GM10248 (cell line): Measurements from ENCODE around the gene ROBO1.

Source experiments
- CTCF ChIA-PET: fragments of 300-600 bp; sonication (Branson Sonifier 250); formaldehyde crosslinking; extraction: SDS; loops from one replicate; lab custom pipeline; 2021; ENCODE audit warnings: antibody characterized with exemption; lab: Yijun Ruan, JAX
- POLR2A ChIA-PET: fragments of 350-650 bp; sonication (Branson Sonifier 250); formaldehyde crosslinking; extraction: SDS; loops from one replicate; lab custom pipeline; 2020; ENCODE audit warnings: antibody characterized with exemption; lab: Yijun Ruan, JAX
- DNase-seq: peaks from one replicate; pipeline ENCODE4 v3.0.0; 2012; ENCODE audit errors: extremely low spot score
- CTCF ChIP-seq: IDR thresholded peaks from 2 replicates; pipeline ENCODE4 v1.5.1; 2012; ENCODE audit warnings: mild to moderate bottlenecking, low read depth; ENCODE audit errors: extremely low read depth, missing control alignments, control extremely low read depth

Gene ROBO1

DNA sequence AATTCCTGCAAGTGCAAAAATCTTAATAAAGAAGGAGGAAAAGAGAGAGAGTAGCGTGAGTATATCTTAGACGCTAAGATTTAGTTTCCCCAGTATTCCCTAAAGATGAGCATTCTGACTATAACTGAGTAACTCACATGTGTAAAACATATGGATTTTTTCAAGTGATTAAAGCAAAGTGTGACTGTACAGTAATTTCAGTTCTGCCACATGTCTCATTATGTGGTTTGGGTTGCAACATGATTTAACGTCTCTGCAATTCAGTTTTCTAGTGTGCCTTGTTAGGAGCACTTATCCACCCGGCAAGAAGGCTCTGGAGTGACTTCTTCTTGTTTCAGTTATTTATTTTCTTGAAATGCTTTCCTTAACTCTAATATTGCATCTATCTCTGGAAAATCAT is 514.1 kb downstream of the ROBO1 start:
- ChIA-PET CTCF (no interaction called here), POLR2A (no interaction called here)
- no peak for TF ChIP-seq CTCF
- no peak for DNase-seq

GRCh38 chr3:79253271-79253670 is 514.5 kb downstream of the ROBO1 start:
- ChIA-PET POLR2A (no interaction called here), CTCF (no interaction called here)
- DNase-seq = no peak
- TF ChIP-seq CTCF = no peak

DNA sequence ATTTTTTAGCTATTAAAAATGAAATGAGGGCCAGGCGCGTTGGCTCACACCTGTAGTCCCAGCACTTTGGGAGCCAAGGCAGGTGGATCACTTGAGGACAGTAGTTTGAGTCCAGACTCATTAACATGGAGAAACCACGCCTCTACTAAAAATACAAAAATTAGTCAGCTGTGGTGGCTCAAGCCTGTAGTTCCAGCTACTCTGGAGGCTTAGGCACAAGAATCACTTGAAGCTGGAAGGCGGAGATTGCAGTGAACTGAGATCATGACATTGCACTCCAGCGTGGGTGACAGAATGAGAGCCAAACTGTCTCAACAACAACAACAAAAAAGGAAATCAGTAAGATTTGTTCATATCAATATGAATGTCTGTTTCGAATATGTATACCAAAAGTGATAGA is 517.1 kb downstream of the ROBO1 start:
- DNase-seq = no peak
- TF ChIP-seq CTCF = no peak
- CTCF ChIA-PET = interaction anchor here (1.5 kb wide), 1 partner anchor 12 kb away, joined by 4 read pairs; no protein-coding TSS in a partner anchor
- POLR2A ChIA-PET = no interaction called here

- DNase-seq = no peak
- CTCF ChIA-PET = interaction anchor here (1.5 kb wide), 1 partner anchor 13 kb away, joined by 4 read pairs; no protein-coding TSS in a partner anchor
- no peak for TF ChIP-seq CTCF
- POLR2A ChIA-PET = no interaction called here
Measured at GRCh38 chr3:79249701-79250100, 518.1 kb downstream of the ROBO1 start.

DNA sequence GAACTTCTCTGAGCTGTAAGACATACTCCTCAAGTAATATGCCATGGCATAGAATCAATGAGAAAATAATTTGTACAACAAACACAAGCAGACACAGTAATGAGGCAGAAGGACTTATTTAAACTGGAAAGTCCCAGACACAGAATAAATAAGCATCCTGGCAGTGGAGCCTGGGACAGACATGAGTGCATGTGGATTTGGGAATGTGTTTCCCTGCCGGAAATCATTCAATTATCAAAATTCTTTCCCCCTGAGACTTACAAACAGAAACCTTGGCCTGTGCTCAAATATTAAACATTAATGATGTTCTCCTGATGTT is 520.1 kb downstream of the ROBO1 start:
- POLR2A ChIA-PET = no interaction called here
- no peak for TF ChIP-seq CTCF
- DNase-seq = no peak
- CTCF ChIA-PET = no interaction called here

GRCh38 chr3:79246875-79247724 is 520.7 kb downstream of the ROBO1 start:
- DNase-seq = no peak
- TF ChIP-seq CTCF = no peak
- CTCF ChIA-PET = interaction anchor here (1.5 kb wide), 1 partner anchor 16 kb away, joined by 3 read pairs; no protein-coding TSS in a partner anchor
- POLR2A ChIA-PET = no interaction called here
